Duodenal mucosa (tissue), 2 donors: ENCODE results near the gene MSI2.

Experiments used
- H3K27ac ChIP-seq: one replicate; pipeline ENCODE4 v1.7.0; 2013; ENCODE audit warnings: low read depth, low read length
- H3K27me3 ChIP-seq, 2 donors: one replicate each; pipeline ENCODE4 v1.7.0; 2013; ENCODE audit warnings: low read length in 2 of 2, control low read depth in 1 of 2; ENCODE audit not compliant: insufficient read depth in 2 of 2, control insufficient read depth in 1 of 2
- H3K36me3 ChIP-seq, 2 donors: one replicate each; pipeline ENCODE4 v1.7.0; 2013; ENCODE audit warnings: low read length in 2 of 2, control low read depth in 1 of 2; ENCODE audit not compliant: insufficient read depth in 2 of 2, control insufficient read depth in 1 of 2
- H3K4me1 ChIP-seq, 2 donors: one replicate each; pipeline ENCODE4 v1.7.0; 2013; ENCODE audit warnings: low read length in 2 of 2, control low read depth in 1 of 2; ENCODE audit not compliant: insufficient read depth in 2 of 2, control insufficient read depth in 1 of 2
- H3K4me3 ChIP-seq, 2 donors: one replicate each; pipeline ENCODE4 v1.7.0; 2013; ENCODE audit warnings: low read length in 2 of 2, low read depth in 1 of 2
- H3K9ac ChIP-seq, 2 donors: one replicate each; pipeline ENCODE4 v1.7.0; 2013; ENCODE audit warnings: low read length in 2 of 2, low read depth in 1 of 2
- H3K9me3 ChIP-seq, 2 donors: one replicate each; pipeline ENCODE4 v1.7.0; 2013; ENCODE audit warnings: low read length in 2 of 2, control low read depth in 1 of 2; ENCODE audit not compliant: control insufficient read depth in 1 of 2

MSI2 gene

DNA sequence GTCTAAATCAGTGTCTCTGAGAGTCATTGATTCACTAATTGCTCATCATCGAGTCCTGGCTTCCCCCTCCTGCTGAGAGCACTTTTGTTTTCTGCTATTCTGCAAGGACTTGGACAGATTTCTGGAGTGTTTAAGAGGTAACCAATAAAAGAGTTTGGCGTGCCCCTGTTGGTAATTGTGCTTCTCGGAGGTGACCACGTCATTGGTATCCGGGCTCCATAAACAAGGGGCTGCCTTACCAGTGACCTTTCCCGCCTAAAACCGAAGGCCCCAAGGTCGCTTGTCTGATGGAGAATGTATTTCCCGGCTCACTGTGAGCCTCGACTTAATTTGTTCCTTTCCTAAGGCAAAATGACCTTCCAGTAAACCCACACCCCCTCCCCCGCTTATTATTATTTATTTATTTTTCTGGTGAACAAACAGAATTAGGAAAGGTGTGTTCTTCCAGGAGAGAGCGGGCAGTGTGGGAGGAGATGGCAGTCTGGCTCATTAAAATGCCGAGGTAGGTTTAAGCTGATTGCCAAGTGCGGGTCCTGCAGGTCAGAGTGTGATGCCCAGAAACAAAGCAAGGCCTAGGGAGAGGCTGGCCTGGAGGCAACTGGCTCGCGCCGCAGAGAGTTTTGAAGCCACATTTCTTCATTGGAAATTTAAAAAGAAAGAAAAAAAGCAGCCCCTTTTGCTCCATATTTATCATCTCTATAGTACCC is 30.2 kb downstream of the MSI2 start:
- Histone ChIP-seq H3K27ac (no peak overlapping the region), H3K4me1 (peaks cover 5 to 7% of the 10 kb centered on the region in 2 donors)

DNA sequence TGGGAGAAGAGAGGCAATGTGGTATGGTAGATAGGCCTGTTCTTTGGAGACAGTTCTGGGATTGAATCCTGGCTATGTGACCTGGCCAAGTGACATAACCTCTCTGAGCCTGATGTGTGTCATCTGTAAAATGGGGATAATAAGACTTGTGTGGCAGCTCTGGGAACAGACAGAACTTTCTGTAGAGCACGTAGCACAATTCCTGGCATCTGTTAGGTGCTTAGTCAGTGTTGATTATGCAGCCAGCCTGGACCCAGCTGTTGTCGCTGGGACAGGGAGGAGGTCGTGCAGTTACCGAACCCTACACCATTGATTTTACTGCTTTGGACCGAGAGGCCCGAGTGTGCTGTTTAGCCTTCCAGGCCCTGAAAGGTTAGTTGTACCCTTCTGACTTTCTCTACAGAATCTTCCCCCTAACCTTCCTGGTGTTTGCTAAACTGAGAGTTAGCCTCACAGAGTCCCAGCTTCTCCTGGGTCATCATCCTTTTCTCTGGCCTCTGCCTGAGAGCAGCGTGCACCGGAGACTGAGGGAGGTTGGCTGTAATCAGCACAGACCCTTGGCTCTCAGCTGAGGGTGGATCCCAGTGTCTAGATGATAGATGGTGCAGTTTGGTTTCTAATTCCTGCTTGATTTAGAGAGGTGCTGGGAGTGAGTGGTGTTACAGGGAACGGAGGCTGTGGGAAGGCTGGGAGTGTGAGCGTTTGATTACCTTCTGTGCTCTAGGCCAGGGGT is 31.9 kb downstream of the MSI2 start:
- H3K4me3 ChIP-seq: no peak overlapping the region

More for the DNA sequence above, 30.2 kb downstream of the MSI2 start:
- no peak overlapping the region for H3K4me3 ChIP-seq
- H3K9ac ChIP-seq: no peak overlapping the region
- no peaks in the 10 kb centered on the region for H3K9me3 ChIP-seq
- no peaks in the 10 kb centered on the region for H3K27me3 ChIP-seq
- peaks cover 0 to 7% of the 10 kb centered on the region in 2 donors for H3K36me3 ChIP-seq

DNA sequence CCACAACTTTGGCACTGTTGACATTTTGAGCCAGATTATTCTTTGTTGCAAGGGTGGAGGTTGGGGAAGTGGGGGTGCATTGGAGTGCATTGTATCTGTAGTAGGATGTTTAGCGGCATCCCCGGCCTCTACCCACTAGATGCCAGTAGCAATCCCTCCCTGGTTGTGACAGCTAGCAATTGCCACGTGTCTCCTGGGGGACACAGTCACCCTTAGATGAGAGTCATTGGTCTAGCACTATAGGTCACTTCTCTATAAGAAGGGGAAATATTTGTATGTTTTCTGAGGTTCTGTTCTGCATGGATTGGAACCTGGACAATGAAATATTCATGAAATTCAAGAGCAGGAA is 32.4 kb downstream of the MSI2 start:
- H3K27ac ChIP-seq: no peak overlapping the region
- peaks cover 5 to 7% of the 10 kb centered on the region in 2 donors for H3K4me1 ChIP-seq
- H3K9ac ChIP-seq: no peak overlapping the region
- peaks cover 0 to 7% of the 10 kb centered on the region in 2 donors for H3K36me3 ChIP-seq
- H3K27me3 ChIP-seq: no peaks in the 10 kb centered on the region
- H3K9me3 ChIP-seq: no peaks in the 10 kb centered on the region
- no peak overlapping the region for H3K4me3 ChIP-seq

More for the DNA sequence above, 31.9 kb downstream of the MSI2 start:
- Histone ChIP-seq H3K36me3 (peaks cover 0 to 7% of the 10 kb centered on the region in 2 donors), H3K9me3 (no peaks in the 10 kb centered on the region), H3K9ac (no peak overlapping the region), H3K27ac (no peak overlapping the region), H3K27me3 (no peaks in the 10 kb centered on the region), H3K4me1 (peaks cover 5 to 7% of the 10 kb centered on the region in 2 donors)

DNA sequence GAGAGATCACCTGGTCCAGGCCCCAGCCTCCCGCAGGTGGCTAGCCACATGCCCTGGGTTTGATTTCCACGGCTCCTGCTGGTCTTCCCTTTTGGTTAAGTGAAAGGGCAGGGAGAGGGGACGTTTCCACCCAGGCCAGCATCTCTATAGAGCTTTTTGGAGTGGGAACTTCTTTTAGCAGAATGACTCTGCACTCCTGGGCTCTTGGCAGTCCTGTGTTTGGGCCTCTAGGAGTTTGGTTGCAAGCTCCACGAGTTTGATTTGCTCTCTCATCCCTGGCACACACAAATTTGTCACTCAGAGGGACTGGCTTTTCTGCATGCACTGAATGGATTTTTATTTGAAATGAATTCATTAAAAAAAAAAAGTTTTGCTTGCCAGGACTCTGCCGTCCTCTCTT is 32.8 kb downstream of the MSI2 start:
- H3K27me3 ChIP-seq: no peaks in the 10 kb centered on the region
- H3K9ac ChIP-seq: no peak overlapping the region
- H3K36me3 ChIP-seq: peaks cover 0 to 7% of the 10 kb centered on the region in 2 donors
- H3K27ac ChIP-seq: no peak overlapping the region
- no peak overlapping the region for H3K4me3 ChIP-seq
- peaks cover 5 to 7% of the 10 kb centered on the region in 2 donors for H3K4me1 ChIP-seq
- no peaks in the 10 kb centered on the region for H3K9me3 ChIP-seq

DNA sequence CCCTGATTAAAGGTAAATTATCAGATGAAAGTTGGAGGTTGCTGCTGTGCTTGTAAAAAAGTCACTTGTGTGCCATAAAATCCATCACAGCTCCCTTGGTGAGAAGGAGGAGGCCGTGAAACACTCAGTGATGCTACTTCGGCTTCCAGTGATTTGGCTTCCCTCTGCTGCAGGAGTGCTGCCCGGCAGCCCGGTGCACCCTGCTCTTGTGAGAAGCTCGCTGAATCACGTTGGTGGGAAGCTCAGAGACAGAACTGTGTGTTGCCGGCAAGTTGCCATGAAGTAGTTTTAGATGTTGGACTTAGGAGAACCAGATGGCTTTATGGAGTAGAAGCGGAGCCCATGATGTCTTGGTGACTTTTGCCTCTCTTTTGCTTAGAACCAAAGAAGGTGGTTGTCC is 33.3 kb downstream of the MSI2 start:
- no peaks in the 10 kb centered on the region for H3K9me3 ChIP-seq
- no peak overlapping the region for H3K9ac ChIP-seq
- peaks cover 0 to 12% of the 10 kb centered on the region in 2 donors for H3K36me3 ChIP-seq
- H3K4me3 ChIP-seq: no peak overlapping the region
- H3K27me3 ChIP-seq: no peaks in the 10 kb centered on the region
- H3K27ac ChIP-seq: no peak overlapping the region
- H3K4me1 ChIP-seq: peaks cover 5 to 7% of the 10 kb centered on the region in 2 donors

DNA sequence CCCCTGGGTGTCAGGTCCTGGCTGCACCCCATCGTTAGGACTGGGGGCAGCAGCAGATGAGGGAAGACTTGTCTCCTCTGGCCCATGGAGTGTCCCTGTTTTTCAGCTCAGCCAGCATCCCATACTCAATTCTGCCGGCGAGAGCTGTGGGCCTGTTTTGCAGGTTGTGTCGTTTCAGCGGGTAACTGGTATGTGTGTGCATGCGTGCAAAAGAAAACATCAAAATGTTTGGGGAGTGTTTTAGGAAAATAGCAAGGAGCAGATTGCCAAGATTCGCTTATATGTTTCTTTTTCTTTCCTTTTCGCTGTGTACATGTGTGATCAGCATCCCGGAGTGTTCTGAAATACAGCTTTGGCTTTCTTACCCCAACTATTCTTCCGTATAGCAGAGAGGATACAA is 34.7 kb downstream of the MSI2 start:
- Histone ChIP-seq H3K27me3 (no peaks in the 10 kb centered on the region), H3K27ac (no peak overlapping the region), H3K4me3 (no peak overlapping the region), H3K36me3 (peaks cover 0 to 12% of the 10 kb centered on the region in 2 donors), H3K9ac (no peak overlapping the region), H3K9me3 (no peaks in the 10 kb centered on the region), H3K4me1 (peaks cover 7 to 8% of the 10 kb centered on the region in 2 donors)

DNA sequence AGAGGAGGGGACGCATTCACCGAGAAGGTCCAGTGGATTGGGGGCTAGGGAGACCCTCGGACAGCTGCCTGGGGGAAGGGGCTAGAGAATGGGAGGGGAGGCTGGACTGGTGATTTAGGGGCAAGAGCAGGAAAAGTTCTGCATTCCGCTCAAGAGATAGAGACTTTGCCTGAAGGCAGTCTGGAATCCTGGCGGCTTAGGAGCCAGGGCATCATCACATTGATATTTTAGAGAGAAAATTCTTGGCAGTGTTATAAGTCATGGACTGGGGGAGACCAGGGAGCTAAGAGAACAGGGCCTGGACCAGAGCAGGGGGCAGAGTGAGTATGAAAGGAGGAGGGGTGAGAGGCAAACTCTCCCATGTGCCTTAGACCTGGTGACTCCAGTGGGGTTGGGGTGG is 35.8 kb downstream of the MSI2 start:
- Histone ChIP-seq H3K4me1 (peaks cover 3 to 7% of the 10 kb centered on the region in 2 donors), H3K9ac (no peak overlapping the region), H3K27me3 (no peaks in the 10 kb centered on the region), H3K36me3 (peaks cover 0 to 12% of the 10 kb centered on the region in 2 donors), H3K9me3 (no peaks in the 10 kb centered on the region), H3K27ac (no peak overlapping the region), H3K4me3 (no peak overlapping the region)

DNA sequence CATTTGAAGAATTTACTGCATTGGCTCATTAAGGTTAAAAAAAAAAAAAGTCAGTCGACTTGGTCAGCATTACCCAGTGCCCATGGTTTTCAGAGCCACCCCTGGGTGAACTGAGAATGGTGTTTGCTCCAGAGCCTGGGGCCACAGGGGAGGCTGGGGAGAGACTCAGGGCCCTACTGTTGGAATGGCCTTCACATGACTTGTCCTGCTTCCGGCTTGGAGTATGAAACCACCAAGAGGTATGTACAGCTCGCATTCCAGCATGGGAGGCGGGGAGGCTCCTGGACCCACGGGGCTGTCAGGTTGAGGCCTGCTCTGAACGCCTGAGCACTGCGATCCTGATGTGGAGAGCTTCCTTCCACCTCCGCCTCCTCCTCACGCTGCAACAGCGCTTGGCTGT is 36.8 kb downstream of the MSI2 start:
- H3K4me1 ChIP-seq: peaks cover 0 to 3% of the 10 kb centered on the region in 2 donors
- no peaks in the 10 kb centered on the region for H3K27me3 ChIP-seq
- peaks cover 0 to 5% of the 10 kb centered on the region in 2 donors for H3K9me3 ChIP-seq
- H3K4me3 ChIP-seq: no peak overlapping the region
- H3K9ac ChIP-seq: no peak overlapping the region
- no peak overlapping the region for H3K27ac ChIP-seq
- H3K36me3 ChIP-seq: peaks cover 0 to 12% of the 10 kb centered on the region in 2 donors

DNA sequence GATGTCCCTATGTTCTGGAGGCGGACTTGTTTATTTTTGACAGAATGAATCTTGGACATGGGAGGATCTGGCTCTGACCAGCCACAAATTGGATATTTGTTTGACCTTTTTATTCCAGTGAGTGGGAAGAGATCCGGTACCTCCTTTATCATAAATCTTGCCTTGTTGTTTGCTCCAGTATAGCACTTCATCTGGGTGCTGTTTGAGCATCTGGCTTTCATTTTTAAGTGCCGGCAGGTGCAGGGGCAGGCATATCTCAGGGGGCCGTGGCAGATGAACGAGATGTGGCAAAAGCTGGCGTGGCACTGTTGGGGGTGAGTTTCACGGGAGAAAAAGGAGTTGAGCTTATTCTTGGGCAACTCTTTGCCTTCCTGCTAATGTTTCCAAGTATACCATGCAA is 37.8 kb downstream of the MSI2 start:
- no peaks in the 10 kb centered on the region for H3K27me3 ChIP-seq
- no peak overlapping the region for H3K4me3 ChIP-seq
- peaks cover 4 to 5% of the 10 kb centered on the region in 2 donors for H3K9me3 ChIP-seq
- H3K4me1 ChIP-seq: peaks cover 0 to 3% of the 10 kb centered on the region in 2 donors
- peaks cover 0 to 20% of the 10 kb centered on the region in 2 donors for H3K36me3 ChIP-seq
- H3K27ac ChIP-seq: no peak overlapping the region
- no peak overlapping the region for H3K9ac ChIP-seq
